DMS53 (cell line): ENCODE results near the gene NCOA3.
A peak's percentile ranks its signal among the peaks of the same experiment; 100 is the strongest.

Source experiments
- DNase-seq: peaks from one replicate; lab custom pipeline; 2025; lab: John Stamatoyannopoulos, UW

NCOA3 gene

GRCh38 chr20:47597090-47597489 is 95.4 kb downstream of the NCOA3 start:
- DNase-seq, result no peak

GRCh38 chr20:47598911-47599744 is 97.4 kb downstream of the NCOA3 start:
- no peak for DNase-seq

- no peak for DNase-seq
These were observed 99.4 kb downstream of the NCOA3 start for GRCh38 chr20:47600967-47601547.

GRCh38 chr20:47603260-47603659 is 101.6 kb downstream of the NCOA3 start:
- DNase-seq, result no peak

GRCh38 chr20:47605673-47606413 is 104.2 kb downstream of the NCOA3 start:
- peak; percentile 63 for DNase-seq

- DNase-seq, result peak; percentile 23
These were observed 104.8 kb downstream of the NCOA3 start for GRCh38 chr20:47606414-47606982.

- peak; percentile 34 for DNase-seq
These were observed 105.4 kb downstream of the NCOA3 start for GRCh38 chr20:47606983-47607613.

- no peak for DNase-seq
These were observed 107.3 kb downstream of the NCOA3 start for GRCh38 chr20:47609001-47609400.

GRCh38 chr20:47610247-47610944 is 108.7 kb downstream of the NCOA3 start:
- peak; percentile 75 for DNase-seq

- DNase-seq, result peak; percentile 48
These were observed 109.2 kb downstream of the NCOA3 start for GRCh38 chr20:47610945-47611250.

GRCh38 chr20:47611785-47612184 is 110.1 kb downstream of the NCOA3 start:
- no peak for DNase-seq

- DNase-seq, result no peak
These were observed 111.0 kb downstream of the NCOA3 start for GRCh38 chr20:47612670-47613069.

GRCh38 chr20:47614703-47615309 is 113.1 kb downstream of the NCOA3 start:
- DNase-seq, result no peak

GRCh38 chr20:47618479-47618878 is 116.8 kb downstream of the NCOA3 start:
- DNase-seq, result no peak

GRCh38 chr20:47620808-47621805 is 119.4 kb downstream of the NCOA3 start:
- DNase-seq, result peak; percentile 83

GRCh38 chr20:47622118-47622665 is 120.5 kb downstream of the NCOA3 start:
- no peak for DNase-seq

GRCh38 chr20:47623206-47623605 is 121.5 kb downstream of the NCOA3 start:
- no peak for DNase-seq

- DNase-seq, result no peak
These were observed 125.9 kb downstream of the NCOA3 start for GRCh38 chr20:47627540-47627939.

GRCh38 chr20:47629907-47630306 is 128.2 kb downstream of the NCOA3 start:
- DNase-seq, result no peak

- DNase-seq, result no peak
These were observed 129.4 kb downstream of the NCOA3 start for GRCh38 chr20:47631078-47631477.
